NB4 (cell line): Measurements from ENCODE around the gene SPATA45.

Source experiments
- CTCF ChIP-seq: IDR thresholded peaks from one replicate; pipeline ENCODE4 v1.5.1; 2012; ENCODE audit warnings: low read depth, low read length
- MYC ChIP-seq: IDR thresholded peaks from 2 replicates; pipeline ENCODE4 v1.6.1; 2011; ENCODE audit warnings: low read depth, low read length
- POLR2A ChIP-seq: IDR thresholded peaks from 2 replicates; pipeline ENCODE4 v1.6.1; 2011; ENCODE audit warnings: mild to moderate bottlenecking; ENCODE audit not compliant: insufficient read length; ENCODE audit errors: extremely low read depth
- TF ChIP-seq, protein P1 (sequence below): IDR thresholded peaks from 2 replicates; pipeline ENCODE4 v1.6.1; 2011; ENCODE audit warnings: low read depth, low read length

- no peak for TF ChIP-seq CTCF
- peak; percentile 88 for TF ChIP-seq POLR2A
- TF ChIP-seq, protein P1, sequence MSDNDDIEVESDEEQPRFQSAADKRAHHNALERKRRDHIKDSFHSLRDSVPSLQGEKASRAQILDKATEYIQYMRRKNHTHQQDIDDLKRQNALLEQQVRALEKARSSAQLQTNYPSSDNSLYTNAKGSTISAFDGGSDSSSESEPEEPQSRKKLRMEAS: peak; percentile 75
- peak; percentile 82; the same call in 1 of the 2 replicates for TF ChIP-seq MYC
These were observed 55.6 kb downstream of the SPATA45 start, which contains the start of the genes NSL1 and TATDN3 for GRCh38 chr1:212791676-212792395.
